Spleen (tissue), 7 donors: Measurements from ENCODE around the gene BRD1.

ENCODE experiments used
- POLR2A ChIP-seq, 3 donors: fragments of 450-650 bp; IDR thresholded peaks; one replicate each; pipeline ENCODE4 v1.5.1; 2017; ENCODE audit warnings: antibody characterized with exemption in 3 of 3, mild to moderate bottlenecking in 1 of 3
- POLR2AphosphoS5 ChIP-seq, 3 donors: sonication (generic); formaldehyde crosslinking; IDR thresholded peaks; one replicate each; pipeline ENCODE4 v1.5.1; 2017; ENCODE audit warnings: antibody characterized with exemption in 3 of 3
- TF ChIP-seq, protein P1 (sequence below), 11 experiments: fragments of 200-600 bp in 7 of 11; fragments of 450-650 bp in 4 of 11; sonication (generic) in 4 of 11; IDR thresholded peaks in 8 of 11; conservative IDR thresholded peaks in 3 of 11; 1 replicate in 7 of 11; 2 replicates in 4 of 11; pipeline versions ENCODE4 v1.4.0 to v1.8.0; 2016 to 2021; ENCODE audit warnings: antibody characterized with exemption in 11 of 11, inconsistent platforms in 4 of 11, mild to moderate bottlenecking in 1 of 11
- donor health status: DM: no; HTN: no; CAD: no; lungs with moderate emphysema.
- donor health status: DM: no; HTN: no; CAD: no.
- donor health status: DM: no; HTN: no; CAD: no.

DNA sequence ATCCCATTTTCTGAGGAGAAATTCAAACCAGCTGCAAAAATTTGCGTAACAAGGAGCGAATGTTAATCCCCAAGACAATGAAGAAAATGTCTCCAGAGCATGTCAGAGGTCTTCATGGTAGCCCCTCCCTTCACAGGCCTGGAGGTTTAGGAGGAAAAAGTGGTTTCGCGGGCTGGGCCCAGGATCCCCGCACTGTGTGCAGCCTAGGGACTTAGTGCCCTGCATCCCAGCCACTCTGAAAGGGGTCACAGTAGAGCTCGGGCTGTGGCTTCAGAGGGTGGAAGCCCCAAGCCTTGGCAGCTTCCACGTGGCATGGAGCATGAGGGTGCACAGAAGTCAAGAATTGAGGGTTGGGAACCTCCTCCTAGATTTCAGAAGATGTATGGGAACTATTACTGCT is 87.4 kb downstream of the BRD1 start:
- TF ChIP-seq, protein P1, sequence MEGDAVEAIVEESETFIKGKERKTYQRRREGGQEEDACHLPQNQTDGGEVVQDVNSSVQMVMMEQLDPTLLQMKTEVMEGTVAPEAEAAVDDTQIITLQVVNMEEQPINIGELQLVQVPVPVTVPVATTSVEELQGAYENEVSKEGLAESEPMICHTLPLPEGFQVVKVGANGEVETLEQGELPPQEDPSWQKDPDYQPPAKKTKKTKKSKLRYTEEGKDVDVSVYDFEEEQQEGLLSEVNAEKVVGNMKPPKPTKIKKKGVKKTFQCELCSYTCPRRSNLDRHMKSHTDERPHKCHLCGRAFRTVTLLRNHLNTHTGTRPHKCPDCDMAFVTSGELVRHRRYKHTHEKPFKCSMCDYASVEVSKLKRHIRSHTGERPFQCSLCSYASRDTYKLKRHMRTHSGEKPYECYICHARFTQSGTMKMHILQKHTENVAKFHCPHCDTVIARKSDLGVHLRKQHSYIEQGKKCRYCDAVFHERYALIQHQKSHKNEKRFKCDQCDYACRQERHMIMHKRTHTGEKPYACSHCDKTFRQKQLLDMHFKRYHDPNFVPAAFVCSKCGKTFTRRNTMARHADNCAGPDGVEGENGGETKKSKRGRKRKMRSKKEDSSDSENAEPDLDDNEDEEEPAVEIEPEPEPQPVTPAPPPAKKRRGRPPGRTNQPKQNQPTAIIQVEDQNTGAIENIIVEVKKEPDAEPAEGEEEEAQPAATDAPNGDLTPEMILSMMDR (IDR thresholded peaks at IDR 0.05 in 8 of 11, conservative IDR thresholded peaks at IDR 0.05 in 3 of 11), result no peak
- TF ChIP-seq POLR2AphosphoS5 (IDR thresholded peaks at IDR 0.05) (no peak), POLR2A (IDR thresholded peaks at IDR 0.05) (no peak)
